NCI-H1694 treated with DMSO at 0.1 percent for 48 hours (cell line): Measurements from ENCODE around the gene TMEM259.

Source experiments
- DNase-seq: peaks from one replicate; lab custom pipeline; 2025; lab: John Stamatoyannopoulos, UW

Gene TMEM259

GRCh38 chr19:986083-986482 is 34.8 kb downstream of the TMEM259 start:
- DNase-seq, result no peak

DNA sequence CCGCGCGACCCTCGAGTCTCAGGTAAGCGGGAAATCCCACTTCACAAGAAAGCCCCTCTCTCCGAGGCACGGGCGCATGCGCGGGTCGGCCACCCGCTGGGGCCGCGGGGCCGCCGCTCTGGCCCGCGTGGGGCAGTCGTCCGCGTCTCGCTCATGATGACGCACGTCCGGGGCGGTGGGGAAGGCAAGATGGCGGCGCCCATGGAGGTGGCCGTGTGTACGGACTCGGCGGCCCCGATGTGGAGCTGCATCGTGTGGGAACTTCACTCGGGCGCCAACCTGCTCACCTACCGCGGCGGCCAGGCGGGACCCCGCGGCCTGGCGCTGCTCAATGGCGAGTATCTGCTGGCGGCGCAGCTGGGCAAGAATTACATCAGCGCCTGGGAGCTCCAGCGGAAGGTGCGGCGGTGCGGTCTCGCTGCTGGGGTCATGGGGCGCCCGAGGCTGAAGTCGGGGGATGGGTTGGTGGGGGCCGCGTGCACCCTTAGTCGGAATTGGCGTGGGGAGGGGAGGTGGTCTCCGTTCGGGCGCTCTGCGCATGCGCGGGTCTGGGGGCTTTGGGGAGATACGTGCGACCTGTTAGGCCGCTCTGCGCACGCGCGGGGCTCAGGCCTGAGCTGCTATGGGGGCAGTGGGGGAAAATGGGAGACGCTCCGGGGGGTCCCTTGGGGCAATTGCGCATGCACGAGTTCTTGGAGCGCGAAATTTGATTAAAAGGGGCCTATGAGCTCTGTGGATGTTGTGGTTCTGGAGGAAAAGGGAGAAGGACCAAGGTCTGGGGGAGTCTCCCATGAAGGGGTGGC is 36.6 kb downstream of the TMEM259 start, which contains the start of gene WDR18:
Gene WDR18 (plus strand): TSS at position 181 of the 803 bp plus-strand sequence. CDS start 9 bp downstream, at position 190.
- peak; percentile 75 for DNase-seq

GRCh38 chr19:982567-983170 is 38.3 kb downstream of the TMEM259 start:
- peak; percentile 5 for DNase-seq

DNA sequence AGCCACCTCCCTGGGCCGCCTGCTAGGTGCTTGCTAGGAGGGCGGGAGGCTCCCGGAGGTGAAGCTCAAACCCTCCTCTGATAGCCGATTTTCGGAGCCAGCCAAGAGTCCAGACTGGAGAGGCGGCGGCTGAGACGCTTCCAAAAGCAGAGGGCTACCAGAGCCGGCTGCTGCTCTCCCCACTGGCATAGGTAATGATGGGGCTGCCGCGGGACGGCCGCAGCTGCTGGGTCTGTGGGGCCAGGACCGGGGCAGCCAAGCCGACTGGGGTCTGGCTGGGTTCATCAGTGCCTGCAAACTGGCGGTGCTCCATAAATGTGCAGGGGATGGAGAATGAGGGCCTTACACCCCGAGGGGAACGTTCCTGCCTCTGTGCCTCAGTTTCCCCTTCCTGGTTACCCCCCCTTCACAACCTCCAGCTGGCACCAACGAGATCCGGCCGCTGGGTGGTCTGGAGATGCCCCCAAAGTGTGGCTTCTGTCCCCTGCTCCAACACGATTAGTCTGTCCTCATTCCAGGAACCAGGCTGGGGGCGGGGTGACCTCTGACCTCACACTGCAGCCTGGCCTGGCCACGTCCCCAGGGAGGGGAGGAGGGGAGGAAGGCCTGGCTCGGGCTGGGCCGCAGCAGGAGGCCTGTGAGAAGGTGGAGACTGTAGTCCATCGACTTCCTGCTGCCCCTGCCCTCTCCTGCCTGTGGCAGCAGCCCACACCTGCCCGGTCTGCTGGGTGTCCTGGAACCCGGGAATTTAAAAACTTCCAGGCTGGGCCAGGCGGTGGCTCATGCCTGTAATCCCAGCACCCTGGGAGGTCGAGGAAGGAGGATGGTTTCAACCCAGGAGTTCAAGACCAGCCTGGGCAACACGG is 40.6 kb downstream of the TMEM259 start:
- DNase-seq, result no peak

DNA sequence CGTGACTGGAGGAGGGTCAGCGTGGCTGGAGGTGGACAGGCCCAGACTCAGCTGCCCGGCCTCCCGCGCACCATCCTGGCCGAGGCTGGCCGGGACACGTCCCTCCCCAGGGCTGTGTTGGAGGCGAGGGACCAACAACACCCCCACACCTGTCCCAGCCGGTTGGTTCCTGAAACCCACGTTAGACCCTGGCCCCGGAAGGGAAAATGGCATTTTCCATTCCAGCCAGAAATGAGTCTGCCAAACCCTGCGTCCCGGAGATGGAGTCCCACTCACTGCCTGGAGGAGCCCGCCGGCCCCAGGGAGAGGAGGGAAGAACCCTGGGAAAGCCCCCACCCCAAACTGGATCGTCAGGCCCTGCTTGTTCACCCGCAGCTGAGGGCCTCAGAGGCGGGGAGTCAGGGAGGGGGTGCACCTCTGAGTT is 41.6 kb downstream of the TMEM259 start:
- no peak for DNase-seq

DNA sequence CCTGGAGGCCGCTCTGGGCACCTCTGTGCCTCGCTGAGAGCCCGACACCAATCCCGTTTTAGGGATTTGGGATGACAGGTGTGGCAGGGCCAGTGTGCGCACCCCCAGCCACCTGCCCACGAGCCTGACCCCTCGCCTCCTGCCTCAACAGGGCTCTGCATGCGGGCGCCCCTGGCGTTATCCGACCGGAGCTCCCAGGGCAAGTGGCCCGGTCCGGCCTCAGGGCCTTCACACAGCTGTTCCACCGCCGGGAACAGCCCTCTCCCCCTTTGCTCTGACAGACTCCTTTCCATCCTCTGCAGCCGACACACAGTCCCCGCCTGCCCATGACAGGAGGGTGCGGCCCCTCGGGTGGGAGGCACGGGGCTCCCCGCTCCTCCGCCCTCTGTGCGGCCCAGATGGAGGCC is 43.9 kb downstream of the TMEM259 start:
- DNase-seq, result no peak

DNA sequence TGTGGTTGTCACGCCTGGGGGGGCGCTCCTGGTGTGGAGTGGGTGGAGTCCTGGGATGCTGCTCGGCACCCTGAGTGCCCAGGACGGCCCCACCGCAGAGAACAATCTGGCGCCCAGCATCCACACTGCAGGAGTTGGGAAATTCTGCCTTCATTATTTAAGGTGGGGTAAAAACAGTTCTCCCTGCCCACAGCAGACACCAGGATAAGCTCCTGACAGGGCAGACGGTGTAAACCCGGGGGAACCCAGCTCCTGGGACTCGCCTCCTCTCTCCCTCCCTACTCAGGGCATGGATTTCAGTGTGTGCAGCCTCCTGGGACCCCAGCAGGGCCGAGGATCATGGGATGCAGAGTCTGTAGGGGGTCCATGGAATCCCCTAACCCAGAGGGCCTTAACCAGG is 44.4 kb downstream of the TMEM259 start:
- DNase-seq, result no peak

GRCh38 chr19:974564-975257 is 46.2 kb downstream of the TMEM259 start:
- no peak for DNase-seq

DNA sequence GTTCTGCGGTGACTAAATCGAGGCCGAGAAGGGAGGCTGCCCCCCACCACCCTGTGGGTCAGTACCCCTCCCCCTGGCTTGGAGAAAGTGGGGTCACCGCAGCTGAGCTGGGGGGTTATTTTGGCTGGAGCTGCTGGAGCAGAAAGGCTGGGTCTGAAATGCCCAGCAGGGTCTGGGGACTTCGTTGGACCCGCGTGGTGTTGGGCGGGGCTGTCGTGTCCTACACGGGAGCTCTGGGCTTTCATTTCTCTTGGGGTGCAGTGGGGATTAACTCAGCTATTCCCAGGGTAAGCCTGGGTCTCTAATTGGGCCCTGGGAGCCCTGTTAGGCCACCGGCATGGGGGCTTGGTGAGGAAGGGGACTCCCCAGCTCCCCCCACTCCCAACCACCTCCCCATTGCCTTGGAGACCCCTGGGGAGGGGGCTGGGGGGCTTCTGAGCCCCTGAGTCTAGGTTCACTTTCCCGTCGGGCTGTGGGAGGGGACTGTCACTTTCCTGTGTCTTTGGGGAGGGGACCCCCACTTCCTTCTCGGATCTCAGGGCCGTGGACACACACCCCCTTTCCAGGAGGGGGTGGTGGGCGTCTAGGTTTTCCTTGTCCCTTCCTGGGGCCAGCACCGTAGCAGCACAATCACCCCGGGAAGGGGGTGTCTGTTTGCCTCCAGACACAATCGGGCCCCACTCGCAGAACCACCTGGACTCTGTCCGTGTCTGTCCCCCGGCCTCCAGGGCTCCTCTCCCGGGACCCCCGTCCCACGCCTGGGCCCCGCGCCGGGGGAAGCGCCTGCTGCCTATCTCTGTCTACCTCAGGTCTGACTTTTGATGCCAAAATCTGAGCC is 47.0 kb downstream of the TMEM259 start:
- no peak for DNase-seq

DNA sequence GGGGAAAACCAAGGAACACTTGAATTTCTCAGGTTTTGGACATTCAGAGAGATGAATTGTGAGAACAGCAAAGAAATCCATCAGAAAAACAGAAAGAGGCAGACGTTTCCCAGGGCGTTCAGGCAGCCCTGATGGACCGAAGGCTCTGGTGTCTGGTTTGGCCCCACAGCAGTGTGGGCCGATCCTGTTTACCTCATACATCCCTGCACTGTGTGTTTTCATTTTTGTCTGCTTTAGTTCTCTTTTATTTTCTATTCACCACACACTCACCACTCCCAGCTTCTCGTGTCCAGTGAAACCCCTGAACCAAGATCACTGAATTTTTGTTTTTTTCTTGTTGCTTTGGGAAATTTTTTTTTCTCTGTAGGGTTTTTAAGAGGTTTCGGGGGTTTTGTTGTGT is 48.6 kb downstream of the TMEM259 start:
- no peak for DNase-seq

DNA sequence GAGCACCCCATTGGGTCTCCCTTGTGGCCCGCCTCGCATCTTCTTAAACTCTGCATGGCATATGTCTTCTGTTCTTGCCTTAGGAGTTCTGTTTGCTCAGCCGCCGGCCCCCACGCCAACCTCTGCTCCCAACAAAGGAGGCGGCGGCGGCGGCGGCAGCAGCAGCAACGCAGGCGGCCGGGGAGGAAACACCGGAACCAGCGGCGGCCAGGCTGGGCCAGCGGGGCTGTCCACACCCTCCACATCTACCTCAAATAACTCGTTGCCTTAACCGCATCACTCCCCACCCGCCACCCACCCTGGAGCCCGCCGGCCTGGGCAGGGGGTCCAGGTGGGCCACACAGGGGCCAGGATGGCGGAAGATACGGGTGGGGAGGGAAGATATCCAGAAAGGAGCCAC is 49.1 kb downstream of the TMEM259 start:
- no peak for DNase-seq

DNA sequence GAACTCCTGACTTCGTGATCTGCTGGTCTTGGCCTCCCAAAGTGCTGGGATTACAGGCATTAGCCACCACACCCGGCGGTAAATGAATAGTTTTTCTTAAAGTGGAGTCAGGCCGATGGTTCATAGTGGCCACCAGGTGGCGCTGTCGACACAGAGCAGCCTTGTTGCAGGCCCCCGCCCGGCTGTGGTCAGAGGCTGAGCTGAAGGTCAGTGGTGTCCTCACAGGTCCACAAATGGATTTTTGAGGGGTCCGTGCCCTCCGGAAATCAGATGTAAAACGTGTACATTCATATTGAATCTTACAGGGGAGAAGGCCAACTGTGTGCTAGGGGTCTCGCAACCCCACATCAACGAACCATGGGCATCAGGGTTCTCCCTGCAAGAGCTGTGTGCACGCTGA is 50.2 kb downstream of the TMEM259 start:
- DNase-seq, result no peak

GRCh38 chr19:966485-967088 is 54.3 kb downstream of the TMEM259 start:
- no peak for DNase-seq

GRCh38 chr19:964761-965694 is 55.9 kb downstream of the TMEM259 start:
- DNase-seq, result no peak

DNA sequence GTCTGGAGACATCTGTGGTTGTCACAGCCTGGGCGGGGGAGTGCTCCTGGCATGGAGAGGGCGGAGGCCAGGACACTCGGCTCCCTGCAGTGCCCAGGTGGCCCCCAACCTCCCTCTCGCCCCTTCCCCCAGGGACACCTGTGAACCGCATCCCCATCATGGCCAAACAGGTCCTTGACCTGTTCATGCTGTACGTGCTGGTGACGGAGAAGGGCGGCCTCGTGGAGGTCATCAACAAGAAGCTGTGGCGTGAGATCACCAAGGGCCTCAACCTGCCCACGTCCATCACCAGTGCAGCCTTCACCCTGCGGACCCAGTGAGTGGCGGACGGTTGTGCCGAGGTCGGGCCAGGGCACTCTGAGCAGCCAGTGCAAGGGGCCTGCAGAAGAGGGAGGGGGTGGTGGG is 56.8 kb downstream of the TMEM259 start:
- no peak for DNase-seq

DNA sequence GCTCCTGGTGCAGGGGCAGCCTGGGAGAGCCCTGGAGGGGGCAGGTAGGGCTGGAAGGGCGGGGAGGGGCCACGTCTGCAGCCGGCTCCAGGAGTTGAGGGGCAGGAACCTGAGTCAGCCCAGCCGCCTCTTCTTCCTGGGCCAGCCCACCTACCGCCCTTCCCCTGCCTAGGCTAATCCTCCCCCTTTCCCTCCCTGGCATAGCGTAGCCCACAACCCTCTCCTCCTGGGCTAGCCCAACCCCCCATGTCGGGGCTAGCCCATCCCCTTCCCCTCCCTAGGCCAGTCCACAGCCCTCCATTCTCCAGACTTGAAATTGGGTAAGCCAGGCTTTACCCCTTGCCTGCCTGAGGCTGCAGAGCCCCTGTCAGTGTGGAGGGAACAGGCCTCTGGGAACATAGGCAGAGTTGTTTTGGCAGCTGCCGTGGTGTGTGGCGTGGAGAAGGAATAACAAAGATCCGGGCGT is 57.4 kb downstream of the TMEM259 start:
- no peak for DNase-seq

- no peak for DNase-seq
Measured at GRCh38 chr19:962683-963400, 58.1 kb downstream of the TMEM259 start.

- no peak for DNase-seq
Measured at GRCh38 chr19:961866-962620, 58.9 kb downstream of the TMEM259 start.
